HG03565 (cell line): ENCODE measurements around the gene CDKL5.

ENCODE experiments used
- ATAC-seq: cut with Tn5 transposase; IDR thresholded peaks from one replicate; pipeline ENCODE4 v1.9.1; 2021; ENCODE audit warnings: mild to moderate bottlenecking, moderate library complexity; ENCODE audit not compliant: unreplicated experiment

CDKL5 gene

DNA sequence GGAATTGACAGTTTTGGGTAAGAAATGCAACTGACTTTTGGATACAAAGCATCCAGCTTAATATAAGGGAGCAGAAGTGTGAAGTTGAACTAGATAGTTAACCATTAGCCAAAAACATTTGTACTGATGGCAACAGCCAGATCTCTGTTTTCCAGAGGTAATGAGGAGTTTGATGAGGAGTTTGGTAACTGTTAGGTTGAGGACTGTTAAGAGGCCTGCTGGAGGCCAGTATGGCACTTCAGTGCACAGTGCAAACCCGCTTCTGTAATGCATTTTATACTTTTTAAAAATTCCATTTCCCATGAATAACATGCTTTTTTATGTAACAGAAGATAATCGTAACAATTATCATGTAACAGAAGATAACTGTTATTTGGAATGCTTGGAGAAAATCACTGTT lies 30.0 kb downstream of the CDKL5 start:
- ATAC-seq, result no peak

DNA sequence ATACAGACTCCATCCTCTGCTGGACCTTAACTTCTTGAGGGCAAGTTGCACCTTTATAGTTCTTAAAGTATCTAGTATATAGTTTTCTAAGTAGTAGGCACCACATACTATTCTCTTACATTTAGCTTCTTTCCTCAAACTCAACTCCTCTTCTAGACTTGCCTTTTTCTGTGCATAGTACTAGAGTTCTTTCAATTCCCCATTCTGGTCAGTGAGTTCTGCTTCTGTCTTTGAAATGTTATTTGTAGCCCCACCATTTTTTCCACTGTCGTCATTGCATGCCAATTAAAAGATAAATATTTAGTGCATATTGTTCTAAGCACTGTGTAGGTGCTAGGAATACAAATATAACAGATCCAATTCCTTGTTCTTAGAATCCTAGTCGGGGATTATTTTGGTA lies 31.6 kb downstream of the CDKL5 start:
- no peak for ATAC-seq

DNA sequence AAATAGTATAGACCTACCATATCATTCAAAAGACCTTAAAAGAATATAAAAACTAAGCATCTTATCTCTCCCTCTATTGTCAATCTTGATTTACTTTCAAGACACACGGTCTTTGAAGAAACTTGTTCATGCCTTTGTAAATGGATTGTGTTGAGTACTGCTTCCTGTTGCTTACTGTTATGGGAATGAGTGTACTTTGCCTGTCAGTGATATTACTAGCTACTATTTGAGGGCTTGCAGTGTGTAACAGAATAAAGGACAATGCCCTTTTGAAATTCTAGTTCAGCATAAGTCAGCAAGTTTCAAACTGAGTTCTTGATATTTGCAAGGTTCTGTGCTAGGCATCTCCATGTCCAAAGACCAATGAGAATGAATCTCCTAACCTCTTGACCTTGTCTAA lies 36.0 kb downstream of the CDKL5 start:
- no peak for ATAC-seq

DNA sequence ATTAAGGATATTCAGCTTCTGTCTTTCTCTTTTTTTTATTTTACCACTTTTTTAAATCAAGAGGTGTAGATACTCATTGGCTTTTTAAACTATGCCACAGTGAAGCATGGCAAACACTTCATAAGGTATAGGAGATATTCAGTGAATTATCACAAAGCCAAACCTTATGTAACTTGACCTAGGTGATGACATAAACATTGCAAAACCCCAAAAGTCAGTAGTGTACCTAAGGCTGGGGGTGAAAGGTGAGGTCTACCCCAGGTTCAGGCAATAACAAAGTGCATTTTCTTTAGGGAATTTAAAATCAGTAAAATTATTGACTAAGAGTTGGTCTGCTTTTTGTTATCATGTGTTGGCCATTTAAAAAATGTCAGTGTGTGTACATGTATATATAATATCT lies 39.1 kb downstream of the CDKL5 start:
- no peak for ATAC-seq

DNA sequence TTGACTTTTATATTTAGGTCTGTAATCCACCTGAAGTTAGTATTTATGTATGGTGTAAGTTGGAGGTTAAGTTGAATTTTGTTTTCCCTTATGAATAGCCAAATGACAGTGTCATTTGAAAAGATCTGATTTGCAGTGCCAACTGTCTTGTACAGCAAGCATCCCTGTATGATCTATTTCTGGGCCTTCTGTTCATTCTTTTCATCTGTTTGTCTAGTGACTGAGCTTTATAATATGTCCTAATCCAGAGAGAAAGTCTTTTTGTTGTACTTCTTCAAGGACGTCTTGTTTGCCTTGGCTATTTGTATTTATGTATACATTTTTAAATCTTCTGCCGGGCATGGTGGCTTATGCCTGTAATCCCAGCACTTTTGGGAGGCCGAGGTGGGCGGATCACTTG lies 39.6 kb downstream of the CDKL5 start:
- ATAC-seq, result no peak

DNA sequence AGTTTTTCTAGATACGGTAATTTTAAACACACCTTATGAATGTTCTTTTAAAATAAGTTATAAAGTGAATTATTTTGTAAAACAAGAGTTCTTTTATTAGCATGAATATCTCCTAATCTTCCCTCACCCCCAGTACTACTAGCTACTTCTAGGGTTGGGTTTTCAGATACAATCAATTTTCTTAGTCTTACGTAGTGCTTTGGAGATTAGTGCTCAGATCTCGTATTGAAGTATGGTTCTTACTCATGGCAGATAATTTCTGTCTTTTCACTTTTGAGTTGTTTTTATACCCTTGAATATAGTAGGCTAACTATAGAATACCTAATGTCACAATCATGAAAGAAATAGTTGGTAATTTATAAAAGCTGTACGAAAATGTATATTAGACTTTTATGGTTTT lies 43.2 kb downstream of the CDKL5 start:
- no peak for ATAC-seq

DNA sequence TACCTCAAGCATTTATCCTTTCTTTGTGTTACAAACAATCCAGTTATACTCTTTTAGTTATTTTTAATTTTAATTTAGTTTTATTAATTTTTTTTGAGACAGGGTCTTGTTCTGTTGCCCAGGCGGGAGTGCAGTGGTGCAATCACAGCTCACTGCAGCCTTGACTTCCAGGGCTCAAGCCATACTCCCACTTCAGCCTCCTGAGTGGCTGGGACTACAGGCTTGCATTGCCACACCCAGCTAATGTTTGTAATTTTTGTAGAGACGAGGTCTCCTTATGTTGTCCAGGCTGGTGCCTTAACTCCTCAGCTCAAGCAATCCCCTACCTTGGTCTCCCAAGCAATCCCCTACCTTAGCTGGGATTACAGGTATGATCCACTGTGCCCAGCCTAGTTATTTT lies 45.9 kb downstream of the CDKL5 start:
- ATAC-seq, result no peak

DNA sequence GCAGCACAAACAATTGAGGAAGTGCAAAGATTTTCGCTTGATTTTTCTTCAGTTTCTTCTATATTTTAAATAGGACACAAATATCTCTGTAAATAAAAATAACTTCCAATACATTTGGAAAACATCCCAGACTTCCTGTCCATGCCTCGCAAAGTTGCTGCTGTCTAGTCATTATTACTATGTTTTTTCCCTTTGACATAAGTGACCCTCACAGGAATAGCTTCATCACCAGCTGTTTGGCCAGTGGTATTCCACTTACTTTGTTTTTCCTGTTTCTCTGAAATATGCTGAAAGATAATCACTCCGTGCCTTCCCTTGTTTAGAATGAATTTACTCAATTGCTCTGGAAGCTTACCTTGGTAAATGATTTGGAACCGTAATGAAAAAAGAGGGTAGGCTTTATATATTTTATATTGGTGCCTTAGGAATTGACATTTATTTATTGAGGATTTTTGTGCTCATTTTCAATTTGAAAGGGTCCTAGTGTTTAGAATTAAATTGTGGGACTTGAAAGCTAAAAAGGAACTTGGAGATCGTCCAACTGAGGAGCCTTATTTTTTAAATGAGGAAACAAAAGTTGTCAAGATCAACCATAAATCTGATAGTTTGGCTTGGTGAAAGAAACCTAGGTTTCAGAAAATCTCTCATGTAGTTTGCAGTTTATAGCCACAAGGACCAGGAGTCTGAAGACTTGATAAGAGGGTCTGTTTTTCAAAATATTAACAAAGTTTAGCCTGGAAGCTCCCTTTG lies 65.6 kb downstream of the CDKL5 start:
- ATAC-seq, result no peak

DNA sequence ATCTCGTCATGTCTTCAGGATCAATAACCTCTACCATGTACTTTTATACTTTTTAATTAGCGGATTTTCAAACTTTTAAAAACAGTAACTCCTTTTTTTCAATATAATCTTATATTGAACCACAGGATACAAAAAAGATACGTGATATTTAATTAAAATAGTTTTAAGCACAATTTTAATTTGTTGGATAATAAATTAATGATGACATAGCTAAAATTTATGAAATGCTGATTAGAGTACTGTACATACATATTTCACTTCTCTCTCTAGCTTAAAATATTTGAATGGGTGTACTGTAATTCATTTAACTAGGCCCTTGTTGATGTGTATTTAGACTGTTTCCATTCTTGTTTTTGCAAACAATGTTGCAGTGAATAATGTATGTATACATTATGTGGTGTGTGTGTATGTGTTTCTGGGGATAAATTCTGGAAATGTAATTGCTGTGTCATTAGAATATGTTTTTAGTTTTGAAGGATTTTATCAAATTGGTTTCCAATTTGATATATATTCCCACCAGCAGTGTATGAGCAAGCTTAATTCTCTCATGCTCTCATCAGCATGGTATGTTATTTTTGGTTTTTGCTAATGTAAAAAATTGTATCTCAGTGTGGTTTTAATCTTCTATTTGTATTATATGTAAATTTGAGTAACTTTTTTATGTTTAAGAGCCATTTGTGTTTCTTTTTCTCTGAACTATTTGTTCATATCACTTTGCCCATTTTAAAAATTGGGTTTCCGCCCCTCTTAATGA lies 66.4 kb downstream of the CDKL5 start:
- ATAC-seq, result no peak

DNA sequence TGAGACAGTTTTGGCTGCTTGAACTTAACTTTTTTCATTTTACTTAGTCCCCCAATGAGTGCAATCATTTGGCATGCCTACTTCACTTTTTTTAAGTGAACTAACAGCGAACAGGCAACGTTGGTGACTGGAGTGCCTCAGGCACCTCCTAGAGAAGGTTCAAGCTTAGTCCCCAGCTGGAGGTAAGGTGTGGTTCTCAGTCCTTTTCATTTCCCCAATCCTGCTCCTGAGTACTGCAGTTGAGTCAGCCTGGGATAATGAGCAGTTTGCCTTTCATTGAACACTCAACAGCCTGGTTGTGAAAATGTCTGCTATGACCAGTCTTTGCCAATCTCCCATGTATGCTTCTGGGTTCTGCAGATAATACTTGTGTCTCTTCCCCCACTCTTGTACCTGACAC lies 109.5 kb downstream of the CDKL5 start:
- ATAC-seq, result no peak

DNA sequence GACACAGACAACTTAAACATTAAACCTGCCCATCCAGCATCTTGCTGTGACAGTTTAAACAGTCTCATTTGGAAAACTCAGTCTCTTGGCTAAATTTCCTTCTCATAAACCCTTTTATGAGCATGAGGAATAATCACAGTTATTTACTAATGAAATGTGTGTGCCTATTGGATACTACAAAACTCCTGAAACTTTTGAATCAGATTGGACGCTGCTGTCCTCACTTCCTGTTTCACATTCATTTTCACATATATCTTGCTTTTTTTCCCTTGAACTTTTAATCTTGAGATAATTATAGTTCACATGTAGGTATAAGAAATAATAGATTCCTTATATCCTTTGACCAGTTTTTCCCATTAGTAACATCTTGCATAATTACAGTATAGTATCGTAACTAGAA lies 111.7 kb downstream of the CDKL5 start:
- ATAC-seq, result peak; percentile 11

DNA sequence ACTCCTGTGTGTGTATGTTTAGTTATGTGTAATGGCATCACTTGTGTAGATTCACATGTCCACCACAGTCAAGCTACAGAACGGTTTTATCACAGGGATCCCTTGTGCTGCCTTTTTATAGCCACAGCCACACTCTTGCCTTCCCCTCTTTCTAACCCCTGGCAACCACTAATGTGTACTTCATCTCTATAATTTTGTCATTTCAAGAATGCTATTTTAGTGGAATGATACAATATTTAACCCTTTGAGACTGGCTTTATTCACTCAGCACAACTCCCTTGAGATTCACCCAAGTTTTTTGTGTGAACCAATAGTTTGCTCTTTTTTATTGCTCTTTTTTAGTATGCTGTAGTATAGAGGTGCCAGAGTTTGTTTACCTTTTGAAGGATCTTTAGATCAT lies 112.1 kb downstream of the CDKL5 start:
- ATAC-seq, result peak; percentile 64

DNA sequence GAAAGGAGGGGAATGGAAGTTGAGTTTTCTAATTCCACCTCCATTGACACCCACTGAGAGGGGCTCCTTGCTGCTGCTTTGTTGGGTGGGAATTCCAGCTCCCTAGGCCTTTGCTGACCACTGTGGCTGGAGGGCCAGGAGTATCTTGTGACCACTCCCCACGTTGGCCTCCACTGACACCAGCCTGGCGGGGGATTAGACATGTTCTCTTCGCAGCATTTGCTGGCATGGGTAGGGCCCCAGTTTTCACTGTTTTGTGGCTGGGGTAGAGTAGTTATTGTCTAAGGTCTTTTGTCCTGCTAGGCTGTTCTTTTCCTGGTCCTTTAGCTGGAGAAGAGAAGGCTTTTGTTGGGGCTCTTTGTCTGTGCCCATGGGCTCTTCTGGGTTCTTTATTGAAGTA lies 116.7 kb downstream of the CDKL5 start:
- ATAC-seq, result no peak

DNA sequence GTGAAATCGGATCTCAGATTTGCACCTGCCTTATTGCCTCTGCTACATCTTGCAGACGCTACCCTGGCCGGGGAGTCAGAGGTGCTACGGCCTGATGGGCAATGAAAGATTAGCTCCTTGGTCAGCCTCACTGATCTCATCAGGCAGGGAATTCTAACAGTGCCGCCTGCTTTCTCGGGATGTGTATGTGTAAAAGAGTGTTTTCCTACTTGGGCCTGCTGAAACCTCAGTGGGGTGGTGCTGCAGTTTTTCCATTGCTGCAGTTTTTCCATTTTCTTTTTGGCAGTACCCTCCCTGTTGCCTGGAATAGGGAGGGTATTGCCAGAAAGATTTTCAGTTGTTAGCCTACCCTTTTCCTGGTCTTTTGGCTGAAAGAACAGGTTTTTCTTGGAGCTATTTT lies 117.5 kb downstream of the CDKL5 start:
- no peak for ATAC-seq

DNA sequence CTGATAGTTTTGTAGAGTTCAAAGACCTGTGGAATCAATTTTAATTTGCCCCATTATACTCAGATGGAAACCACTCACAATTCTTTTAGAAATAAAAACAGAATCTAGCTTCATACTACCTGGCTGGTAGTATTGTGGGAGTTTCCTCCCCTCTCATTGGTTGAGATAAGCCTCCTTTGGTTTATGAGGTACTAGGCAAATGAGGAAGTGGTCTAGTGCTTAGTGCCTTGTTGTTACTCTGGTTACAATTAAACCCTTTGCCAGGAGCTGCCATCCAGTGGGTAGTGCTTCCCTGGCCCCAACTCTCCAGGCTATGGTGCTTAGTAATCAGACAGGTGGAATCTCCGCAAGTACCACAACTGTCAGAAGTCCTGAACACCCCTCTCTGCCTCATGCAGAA lies 118.3 kb downstream of the CDKL5 start:
- no peak for ATAC-seq

DNA sequence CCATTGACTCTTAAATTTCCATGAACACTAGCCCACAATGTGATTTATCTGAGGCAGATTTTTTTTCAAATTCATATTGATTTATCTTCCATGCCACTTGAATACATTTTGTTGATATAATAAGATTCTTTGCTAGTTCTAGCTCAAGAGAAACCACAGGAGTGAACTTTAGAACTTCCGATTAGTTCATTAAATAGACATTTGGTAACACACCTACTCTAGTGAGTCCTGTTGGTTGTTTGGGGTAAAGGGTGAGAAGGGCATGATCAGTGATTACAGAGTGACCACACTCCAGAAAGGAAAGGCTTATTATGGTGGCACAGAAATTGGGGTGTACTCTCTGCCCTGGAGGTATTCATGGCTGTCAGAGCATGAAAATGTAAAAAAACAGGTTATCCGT lies 120.4 kb downstream of the CDKL5 start:
- no peak for ATAC-seq

DNA sequence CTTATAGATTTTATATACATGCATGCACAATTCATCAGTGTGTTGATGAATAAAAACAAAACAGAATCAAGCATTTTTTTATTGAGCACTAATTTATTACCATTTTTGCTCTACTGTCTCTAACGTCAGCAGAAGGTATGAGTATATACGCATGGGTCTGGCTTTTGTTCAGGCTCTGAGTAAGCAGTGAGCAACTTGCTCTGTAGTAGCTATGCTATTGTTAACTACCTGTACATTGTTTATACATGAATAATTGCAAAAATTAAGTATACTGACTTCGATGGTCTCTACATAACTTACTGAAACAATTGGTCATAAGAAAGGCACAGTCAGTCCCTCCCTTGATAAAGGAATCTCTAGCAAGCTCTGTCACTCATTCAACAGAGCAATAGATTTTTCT lies 123.6 kb downstream of the CDKL5 start:
- ATAC-seq, result no peak

DNA sequence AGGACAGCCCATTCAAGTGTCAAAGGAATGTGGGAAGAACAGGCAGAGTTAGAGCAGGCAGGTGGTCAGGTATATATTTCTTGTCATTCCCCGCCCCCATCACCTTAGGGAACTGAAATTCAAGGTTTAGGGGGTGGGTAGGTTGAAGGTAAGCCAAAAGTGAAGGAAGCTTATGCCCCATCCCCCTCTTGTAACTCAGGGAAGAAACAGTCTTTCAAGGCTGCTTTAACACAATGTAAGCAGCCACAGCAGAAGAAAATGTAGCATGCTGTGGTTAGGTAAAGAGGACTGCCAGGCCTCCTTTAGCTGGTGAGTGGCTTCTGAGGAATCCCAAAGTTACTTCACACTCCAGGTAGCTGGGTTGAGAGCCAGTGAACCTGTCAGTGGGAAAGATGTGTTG lies 124.2 kb downstream of the CDKL5 start:
- ATAC-seq, result no peak

DNA sequence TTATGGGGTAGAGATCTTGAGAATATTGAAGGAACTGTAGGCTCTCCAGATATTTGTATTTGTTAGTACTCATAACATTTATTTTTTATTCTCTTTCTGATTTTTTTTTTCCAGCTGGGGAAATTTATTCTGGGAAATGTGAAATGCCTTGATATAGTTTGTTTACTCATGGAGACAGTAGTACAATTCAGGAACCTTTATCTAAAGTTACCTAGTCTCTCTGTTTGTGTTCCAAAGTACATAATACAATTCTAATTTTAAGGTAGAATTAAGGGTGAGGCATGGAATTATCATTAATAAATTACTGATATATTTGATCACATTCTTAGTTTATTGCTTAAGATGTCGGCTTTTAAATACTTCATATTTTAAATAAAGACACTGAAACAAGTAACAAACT lies 132.5 kb downstream of the CDKL5 start:
- no peak for ATAC-seq

DNA sequence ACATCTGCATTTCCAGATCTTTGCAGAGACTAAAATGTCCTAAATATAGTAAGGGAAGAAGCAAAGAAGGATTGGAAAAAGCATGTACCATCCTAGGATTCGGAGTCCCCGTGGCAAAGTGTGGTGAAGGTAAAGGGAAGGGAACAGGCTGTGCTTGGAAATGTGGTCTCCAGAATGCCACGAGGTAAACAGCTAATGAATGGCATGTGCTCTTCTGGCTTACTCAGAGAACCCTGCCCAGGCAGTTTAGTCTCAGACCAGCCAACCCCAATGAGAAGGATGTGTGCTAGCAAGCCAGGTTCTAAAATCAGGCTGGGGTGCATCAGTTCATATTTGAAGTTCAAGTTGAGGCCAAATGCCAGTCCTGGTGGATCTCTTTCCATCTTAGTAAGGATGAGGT lies 133.4 kb downstream of the CDKL5 start:
- ATAC-seq, result no peak

DNA sequence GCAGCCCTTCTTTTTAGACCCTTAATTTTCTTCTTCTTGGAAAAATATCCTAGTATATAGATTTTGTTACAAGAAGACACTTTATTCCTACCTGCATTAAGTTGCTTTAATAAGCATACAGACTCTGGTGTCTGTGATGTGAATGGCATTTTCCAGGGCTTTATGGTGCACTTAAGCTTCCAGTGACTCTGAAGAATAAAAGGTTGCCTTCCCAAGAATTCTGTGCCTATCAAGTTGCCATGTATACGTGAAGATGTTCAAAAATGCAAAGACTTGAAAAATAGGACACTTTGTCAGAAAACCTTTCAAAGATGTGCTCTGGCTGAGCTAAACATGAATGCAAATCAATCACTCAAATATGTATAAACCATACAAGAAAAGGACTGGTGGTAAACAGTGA lies 135.6 kb downstream of the CDKL5 start:
- ATAC-seq, result no peak

DNA sequence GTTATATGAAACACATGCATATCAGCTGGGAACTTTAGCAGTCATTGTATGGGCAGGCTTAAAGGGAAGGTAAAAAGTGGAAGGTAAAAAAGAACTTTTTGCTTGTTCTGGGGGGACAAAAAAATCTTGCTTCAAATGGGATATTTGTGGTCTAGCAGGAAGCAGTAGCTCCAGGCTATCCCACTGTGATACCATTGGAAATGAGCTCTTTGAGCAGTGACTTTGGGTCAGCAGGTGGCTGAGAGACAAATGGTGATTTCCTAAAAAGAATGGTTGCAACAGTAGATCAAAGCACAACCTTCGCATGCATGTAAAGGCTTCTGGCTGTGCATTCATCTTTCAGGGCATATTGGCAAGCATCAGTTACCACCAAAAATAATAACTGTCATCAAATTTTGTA lies 140.3 kb downstream of the CDKL5 start:
- no peak for ATAC-seq

DNA sequence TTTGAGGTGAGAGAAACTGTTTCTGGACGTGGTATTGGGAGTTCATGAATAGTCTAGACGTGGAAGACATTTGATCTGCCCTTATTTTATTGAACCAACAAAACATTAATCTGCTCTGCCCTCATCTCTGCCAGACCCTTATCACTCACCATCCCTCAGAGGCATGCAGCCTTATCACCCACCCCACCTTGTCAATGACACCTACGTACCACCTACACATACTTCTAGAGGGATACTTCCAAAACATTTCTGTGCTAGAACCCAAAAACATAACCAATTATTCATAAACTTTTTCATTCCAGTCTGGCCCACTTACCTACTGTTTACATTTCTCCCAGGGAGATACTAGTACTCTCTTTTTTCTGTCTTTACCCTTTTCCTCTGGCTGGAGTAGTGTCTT lies 141.3 kb downstream of the CDKL5 start:
- no peak for ATAC-seq
